ENCODE measurements around the gene TNFRSF1A. TPM values are rescaled to one million over a fixed set of nuclear protein-coding genes. Genes with fewer than 3 reads are reported as not detected.

The TNFRSF1A gene
- total and polyA plus RNA-seq, 9 of the 15 experiments (the other 6 are each of a cell fraction or from before 2014, with no cell fraction given), result 0.76 to 43.5 (median 30.0) TPM

- TF ChIP-seq ZBTB40 (IDR thresholded peaks at IDR 0.05) (peak; percentile 47; the same call in 1 of the 2 replicates), ZBTB40 (CRISPR knock-in tag; IDR thresholded peaks at IDR 0.05) (no peak), MYC (IDR thresholded peaks at IDR 0.05; ENCODE audit: low read depth, low read length) (no peak), MYC (CRISPR knock-in tag; IDR thresholded peaks at IDR 0.05; ENCODE audit: borderline replicate concordance, low read depth) (no peak), TRIM24 (IDR thresholded peaks at IDR 0.05) (peak in 1 of 2 experiments; percentile 75; a peak in 2 of 4 replicates), ZNF124 (CRISPR knock-in tag; IDR thresholded peaks at IDR 0.05) (no peak), NEUROD1 (IDR thresholded peaks at IDR 0.05; ENCODE audit: borderline replicate concordance, low read depth, low read length, partially characterized antibody) (peak; percentile 64), EZH2 (IDR thresholded peaks at IDR 0.05; ENCODE audit: borderline replicate concordance, low read depth, low read length) (no peak), HNRNPLL (IDR thresholded peaks at IDR 0.05; ENCODE audit: low read depth, low read length, poor library complexity, severe bottlenecking) (no peak), TAF1 (IDR thresholded peaks at IDR 0.05; ENCODE audit: control insufficient read depth, extremely low read depth, insufficient read depth, low read length, severe bottlenecking) (peak; percentile 75), SP2 (IDR thresholded peaks at IDR 0.05; ENCODE audit: extremely low read depth, low read depth, low read length, poor library complexity, severe bottlenecking) (no peak), HIVEP1 (CRISPR knock-in tag; IDR thresholded peaks at IDR 0.05) (no peak), ETS2 (tag; IDR thresholded peaks at IDR 0.05; ENCODE audit: borderline replicate concordance, poor library complexity, severe bottlenecking) (no peak), USF2 (CRISPR knock-in tag; IDR thresholded peaks at IDR 0.05) (no peak), KAT8 (IDR thresholded peaks at IDR 0.05; ENCODE audit: low read depth) (no peak), FOXP1 (CRISPR knock-in tag; IDR thresholded peaks at IDR 0.05) (no peak), CBX2 (IDR thresholded peaks at IDR 0.05; ENCODE audit: insufficient read depth, low read length, poor library complexity, severe bottlenecking) (no peak), ZNF184 (CRISPR knock-in tag; IDR thresholded peaks at IDR 0.05) (no peak), U2AF2 (optimal IDR thresholded peaks at IDR 0.05; ENCODE audit: low read depth, low read length) (no peak)
These were observed at the start of gene TNFRSF1A (continued) for GRCh38 chr12:6341417-6342139.

Measured in K562 (cell line).